GM12874 (cell line): ENCODE data around the gene PLET1.

Experiments used
- TF ChIP-seq, protein P1 (sequence below): IDR thresholded peaks from 2 replicates; pipeline ENCODE4 v1.5.1; 2011; ENCODE audit warnings: low read depth, mild to moderate bottlenecking, control low read depth, low read length, moderate library complexity; ENCODE audit not compliant: insufficient read depth

The PLET1 gene

DNA sequence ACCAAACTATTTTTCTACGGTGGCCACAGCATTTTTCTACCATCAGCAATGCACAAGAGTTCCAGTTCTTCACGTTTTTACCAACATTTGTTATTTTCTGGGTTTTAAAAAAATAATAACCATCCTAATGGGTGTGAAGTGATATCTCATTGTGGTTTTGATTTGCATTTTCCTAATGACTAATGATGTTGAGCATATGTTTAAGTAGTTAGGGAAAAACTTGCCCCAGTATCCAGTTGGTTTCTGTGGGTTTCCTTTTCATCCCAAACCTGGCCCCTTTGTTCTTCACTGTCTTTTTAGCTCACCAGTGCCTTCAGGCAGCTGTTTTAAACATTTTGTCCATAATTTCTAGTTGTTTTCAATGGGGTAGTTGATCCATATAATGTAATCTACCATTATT lies 49.1 kb downstream of the PLET1 start:
- TF ChIP-seq, protein P1, sequence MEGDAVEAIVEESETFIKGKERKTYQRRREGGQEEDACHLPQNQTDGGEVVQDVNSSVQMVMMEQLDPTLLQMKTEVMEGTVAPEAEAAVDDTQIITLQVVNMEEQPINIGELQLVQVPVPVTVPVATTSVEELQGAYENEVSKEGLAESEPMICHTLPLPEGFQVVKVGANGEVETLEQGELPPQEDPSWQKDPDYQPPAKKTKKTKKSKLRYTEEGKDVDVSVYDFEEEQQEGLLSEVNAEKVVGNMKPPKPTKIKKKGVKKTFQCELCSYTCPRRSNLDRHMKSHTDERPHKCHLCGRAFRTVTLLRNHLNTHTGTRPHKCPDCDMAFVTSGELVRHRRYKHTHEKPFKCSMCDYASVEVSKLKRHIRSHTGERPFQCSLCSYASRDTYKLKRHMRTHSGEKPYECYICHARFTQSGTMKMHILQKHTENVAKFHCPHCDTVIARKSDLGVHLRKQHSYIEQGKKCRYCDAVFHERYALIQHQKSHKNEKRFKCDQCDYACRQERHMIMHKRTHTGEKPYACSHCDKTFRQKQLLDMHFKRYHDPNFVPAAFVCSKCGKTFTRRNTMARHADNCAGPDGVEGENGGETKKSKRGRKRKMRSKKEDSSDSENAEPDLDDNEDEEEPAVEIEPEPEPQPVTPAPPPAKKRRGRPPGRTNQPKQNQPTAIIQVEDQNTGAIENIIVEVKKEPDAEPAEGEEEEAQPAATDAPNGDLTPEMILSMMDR: no peak

DNA sequence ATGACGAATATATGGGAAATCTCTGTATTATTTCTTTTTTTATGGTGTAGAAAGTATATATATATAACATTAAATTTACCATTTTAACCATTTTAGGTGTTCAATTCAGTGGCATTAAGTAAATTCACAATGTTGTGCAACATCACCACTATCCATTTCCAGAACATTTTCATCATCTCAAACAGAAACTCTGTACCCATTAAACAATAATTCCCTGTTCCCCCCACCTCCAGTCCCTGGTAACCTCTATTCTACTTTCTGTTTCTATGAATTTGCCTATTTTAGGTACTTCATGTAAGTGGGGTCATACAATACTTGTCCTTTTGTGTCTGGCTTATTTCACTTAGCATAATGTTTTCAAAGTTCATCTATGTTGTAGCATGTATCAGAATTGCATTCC lies 49.8 kb downstream of the PLET1 start:
- TF ChIP-seq, protein P1: no peak

DNA sequence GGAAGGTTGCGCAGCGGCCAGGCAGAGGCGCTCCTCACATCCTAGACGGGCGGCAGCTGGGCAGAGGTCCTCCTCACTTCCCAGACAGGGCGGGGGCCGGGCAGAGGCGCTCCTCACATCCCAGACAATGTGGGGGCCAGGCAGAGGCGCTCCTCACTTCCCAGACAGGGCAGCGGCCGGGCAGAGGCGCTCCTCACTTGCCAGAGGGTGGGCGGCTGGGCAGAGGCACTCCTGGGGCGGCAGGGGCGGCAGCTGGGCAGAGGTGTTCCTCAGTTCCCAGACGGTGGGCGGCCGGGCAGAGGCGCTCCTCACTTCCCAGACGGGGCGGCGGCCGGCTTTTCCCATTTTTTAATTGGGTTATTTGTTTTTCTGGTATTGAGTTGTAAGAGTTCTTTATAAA lies 54.6 kb downstream of the PLET1 start:
- TF ChIP-seq, protein P1: no peak

DNA sequence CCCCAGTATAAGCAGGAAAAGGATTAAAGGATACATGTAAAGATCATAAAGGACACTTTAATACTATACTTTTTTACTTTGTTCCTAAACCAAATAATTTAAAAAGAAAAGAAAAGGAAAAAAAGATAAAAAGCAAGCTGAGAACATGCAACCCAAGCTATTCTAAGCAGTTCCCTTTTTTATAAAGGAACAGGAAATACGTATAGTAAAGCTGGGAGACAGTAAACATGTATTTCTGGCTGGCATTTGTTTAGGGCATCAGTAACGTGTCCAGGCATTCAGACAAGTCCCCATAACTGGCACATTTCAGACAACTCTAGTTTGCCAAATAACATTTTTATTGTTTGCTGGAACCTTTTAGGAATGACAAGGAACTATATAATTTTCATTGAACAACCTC lies 60.4 kb downstream of the PLET1 start:
- TF ChIP-seq, protein P1: no peak
